Measurements from ENCODE around the gene RBPMS2. TPM values are rescaled to one million over a fixed set of nuclear protein-coding genes. Genes with fewer than 3 reads are reported as not detected.
"Not testable (repeated sequence)": the region's sequence is repeated elsewhere in the genome, so short reads cannot be mapped to it uniquely, and the experiment has no call there.

Gene RBPMS2
- not detected in 2 replicates for total RNA-seq
- 0.10 TPM for polyA plus RNA-seq (2012)

GRCh38 chr15:64775551-64776401 lies at the start of gene RBPMS2:
Gene RBPMS2, minus strand, starts transcription at chr15:64775589. Its CDS starts 270 bp downstream, at chr15:64775319.
- DNase-seq (ENCODE audit: low read depth): peak; percentile 7

GRCh38 chr15:64824929-64825430 lies 49.6 kb upstream of the RBPMS2 start:
- no peak for DNase-seq (ENCODE audit: low read depth)

GRCh38 chr15:64816452-64816851 lies 41.1 kb upstream of the RBPMS2 start:
- DNase-seq (ENCODE audit: low read depth): no peak

GRCh38 chr15:64814965-64815364 lies 39.6 kb upstream of the RBPMS2 start:
- not testable (repeated sequence) for DNase-seq (ENCODE audit: low read depth)

- not testable (repeated sequence) for DNase-seq (ENCODE audit: low read depth)
Measured at GRCh38 chr15:64814283-64814682, 38.9 kb upstream of the RBPMS2 start.

GRCh38 chr15:64813075-64813474 lies 37.7 kb upstream of the RBPMS2 start:
- peak; percentile 50 for DNase-seq (ENCODE audit: low read depth)

GRCh38 chr15:64810497-64811326 lies 35.3 kb upstream of the RBPMS2 start:
- DNase-seq (ENCODE audit: low read depth): no peak

- peak; percentile 79 for DNase-seq (ENCODE audit: low read depth)
Measured at GRCh38 chr15:64809649-64810496, 34.5 kb upstream of the RBPMS2 start.

- DNase-seq (ENCODE audit: low read depth): no peak
Measured at GRCh38 chr15:64808785-64809453, 33.5 kb upstream of the RBPMS2 start.

- DNase-seq (ENCODE audit: low read depth): no peak
Measured at GRCh38 chr15:64807751-64808222, 32.4 kb upstream of the RBPMS2 start.

- no peak for DNase-seq (ENCODE audit: low read depth)
Measured at GRCh38 chr15:64807051-64807749, 31.8 kb upstream of the RBPMS2 start.

GRCh38 chr15:64806509-64806908 lies 31.1 kb upstream of the RBPMS2 start:
- no peak for DNase-seq (ENCODE audit: low read depth)

GRCh38 chr15:64804619-64805018 lies 29.2 kb upstream of the RBPMS2 start:
- no peak for DNase-seq (ENCODE audit: low read depth)

- DNase-seq (ENCODE audit: low read depth): no peak
Measured at GRCh38 chr15:64803526-64803925, 28.1 kb upstream of the RBPMS2 start.

GRCh38 chr15:64800476-64800875 lies 25.1 kb upstream of the RBPMS2 start:
- DNase-seq (ENCODE audit: low read depth): no peak

GRCh38 chr15:64798905-64799304 lies 23.5 kb upstream of the RBPMS2 start:
- not testable (repeated sequence) for DNase-seq (ENCODE audit: low read depth)

GRCh38 chr15:64795921-64796320 lies 20.5 kb upstream of the RBPMS2 start:
- DNase-seq (ENCODE audit: low read depth): not testable (repeated sequence)

GRCh38 chr15:64795299-64795698 lies 19.9 kb upstream of the RBPMS2 start:
- DNase-seq (ENCODE audit: low read depth): not testable (repeated sequence)

GRCh38 chr15:64792282-64792681 lies 16.9 kb upstream of the RBPMS2 start:
- no peak for DNase-seq (ENCODE audit: low read depth)

- no peak for DNase-seq (ENCODE audit: low read depth)
Measured at GRCh38 chr15:64791401-64791800, 16.0 kb upstream of the RBPMS2 start.
